HG03139 (cell line): ENCODE measurements around the gene POLR2E.
A peak's percentile ranks its signal among the peaks of the same experiment; 100 is the strongest.
"Not testable (repeated sequence)": the region's sequence is repeated elsewhere in the genome, so short reads cannot be mapped to it uniquely, and the experiment has no call there.

Experiments used
- ATAC-seq: cut with Tn5 transposase; IDR thresholded peaks from one replicate; pipeline ENCODE4 v1.9.1; 2021; ENCODE audit not compliant: unreplicated experiment

POLR2E gene

GRCh38 chr19:1094978-1095701 is at the start of gene POLR2E:
Gene POLR2E (minus strand): TSS chr19:1095375. CDS start chr19:1095315, 60 bp downstream.
- peak; percentile 78 for ATAC-seq

GRCh38 chr19:1144741-1145140 is 49.6 kb upstream of the POLR2E start:
- ATAC-seq, result no peak

GRCh38 chr19:1143828-1144399 is 48.7 kb upstream of the POLR2E start:
- no peak for ATAC-seq

- ATAC-seq, result no peak
These were observed 46.8 kb upstream of the POLR2E start for GRCh38 chr19:1141944-1142343.

- ATAC-seq, result no peak
These were observed 45.3 kb upstream of the POLR2E start for GRCh38 chr19:1140272-1141027.

GRCh38 chr19:1139126-1139525 is 44.0 kb upstream of the POLR2E start:
- no peak for ATAC-seq

GRCh38 chr19:1138121-1138520 is 42.9 kb upstream of the POLR2E start:
- no peak for ATAC-seq

GRCh38 chr19:1136621-1137317 is 41.6 kb upstream of the POLR2E start:
- ATAC-seq, result no peak

- no peak for ATAC-seq
These were observed 41.0 kb upstream of the POLR2E start for GRCh38 chr19:1136201-1136600.

GRCh38 chr19:1135454-1135853 is 40.3 kb upstream of the POLR2E start:
- ATAC-seq, result no peak

GRCh38 chr19:1134431-1134830 is 39.3 kb upstream of the POLR2E start:
- ATAC-seq, result no peak

- ATAC-seq, result no peak
These were observed 38.3 kb upstream of the POLR2E start for GRCh38 chr19:1133471-1133929.

- no peak for ATAC-seq
These were observed 37.6 kb upstream of the POLR2E start for GRCh38 chr19:1132552-1133383.

GRCh38 chr19:1131718-1132551 is 36.8 kb upstream of the POLR2E start:
- ATAC-seq, result peak; percentile 40

GRCh38 chr19:1130771-1131717 is 35.9 kb upstream of the POLR2E start:
- no peak for ATAC-seq

GRCh38 chr19:1129535-1129934 is 34.4 kb upstream of the POLR2E start:
- no peak for ATAC-seq

- ATAC-seq, result not testable (repeated sequence)
These were observed 33.9 kb upstream of the POLR2E start for GRCh38 chr19:1129084-1129483.

GRCh38 chr19:1128106-1128505 is 32.9 kb upstream of the POLR2E start:
- no peak for ATAC-seq
